H1 (cell line): ENCODE data around the gene IFNAR2. TPM values are rescaled to one million over a fixed set of nuclear protein-coding genes. Genes with fewer than 3 reads are reported as not detected.

Experiments
- FOSL1 ChIP-seq: IDR thresholded peaks from 2 replicates; pipeline ENCODE4 v1.6.1; 2011; ENCODE audit warnings: mild to moderate bottlenecking, low read depth, low read length, moderate library complexity; ENCODE audit not compliant: insufficient read depth
- KDM5A ChIP-seq: fragments of 200-600 bp; IDR thresholded peaks from 2 replicates; pipeline ENCODE4 v1.7.1; 2012; ENCODE audit warnings: mild to moderate bottlenecking, low read length, inconsistent platforms, mixed read lengths
- MAFK ChIP-seq: IDR thresholded peaks from 2 replicates; pipeline ENCODE4 v1.6.1; 2012; ENCODE audit warnings: low read depth, mild to moderate bottlenecking, improper control_type of control experiment, low read length
- NRF1 ChIP-seq: IDR thresholded peaks from 2 replicates; pipeline ENCODE4 v1.6.1; 2011; ENCODE audit warnings: mild to moderate bottlenecking, low read depth, low read length, improper control_type of control experiment
- RFX5 ChIP-seq: IDR thresholded peaks from 2 replicates; pipeline ENCODE4 v1.6.1; 2011; ENCODE audit warnings: low read depth, low read length, improper control_type of control experiment, borderline replicate concordance
- SP4 ChIP-seq: IDR thresholded peaks from 2 replicates; pipeline ENCODE4 v1.6.1; 2012; ENCODE audit warnings: low read length, inconsistent platforms
- TEAD4 ChIP-seq: IDR thresholded peaks from 2 replicates; pipeline ENCODE4 v1.6.1; 2012; ENCODE audit warnings: low read depth, low read length, inconsistent platforms, mixed read lengths
- ZNF274 ChIP-seq: IDR thresholded peaks from 2 replicates; pipeline ENCODE4 v1.7.0; 2012; ENCODE audit warnings: low read length, borderline replicate concordance; ENCODE audit errors: extremely low read depth
- polyA plus RNA-seq, 7 experiments: library from polyadenylated mRNA; depleted of rRNA in 3 of 7; stranded (reverse) in 5 of 7; unstranded in 2 of 7; fragments of >200 nt in 5 of 7; fragments of 200-250 nt in 2 of 7; gene quantifications; 1 replicate in 5 of 7; 2 replicates in 1 of 7; 4 replicates in 1 of 7; pipeline versions ENCODE4 v1.2.1 to v1.2.3, GENCODE V29; 2011 to 2013; ENCODE audit warnings: missing spikeins in 2 of 7, mixed read lengths in 2 of 7
- total RNA-seq: library from RNA; stranded (reverse); fragmentation: NEBNext Ultra II Directional; extraction: Animal tissue kit (Norgen Biotek cat#: 25700); gene quantifications from 2 replicates; pipeline ENCODE4 v1.2.1, GENCODE V29; 2021
- TF ChIP-seq, protein P1 (sequence below): fragments of 300-600 bp; sonication (generic); IDR thresholded peaks from 2 replicates; pipeline ENCODE4 v1.7.1; 2012; ENCODE audit warnings: low read length, moderate library complexity, mild to moderate bottlenecking, inconsistent platforms; ENCODE audit not compliant: insufficient replicate concordance
- TF ChIP-seq, protein P2 (sequence below): IDR thresholded peaks from 2 replicates; pipeline ENCODE4 v1.6.1; 2011; ENCODE audit warnings: low read length, improper control_type of control experiment
- TF ChIP-seq, protein P3 (sequence below): IDR thresholded peaks from 2 replicates; pipeline ENCODE4 v1.6.1; 2012; ENCODE audit warnings: inconsistent platforms

The IFNAR2 gene
- total and polyA plus RNA-seq, 2 of the 8 experiments (the other 6 are each of a cell fraction or from before 2014, with no cell fraction given), result 12.2 to 16.1 TPM

DNA sequence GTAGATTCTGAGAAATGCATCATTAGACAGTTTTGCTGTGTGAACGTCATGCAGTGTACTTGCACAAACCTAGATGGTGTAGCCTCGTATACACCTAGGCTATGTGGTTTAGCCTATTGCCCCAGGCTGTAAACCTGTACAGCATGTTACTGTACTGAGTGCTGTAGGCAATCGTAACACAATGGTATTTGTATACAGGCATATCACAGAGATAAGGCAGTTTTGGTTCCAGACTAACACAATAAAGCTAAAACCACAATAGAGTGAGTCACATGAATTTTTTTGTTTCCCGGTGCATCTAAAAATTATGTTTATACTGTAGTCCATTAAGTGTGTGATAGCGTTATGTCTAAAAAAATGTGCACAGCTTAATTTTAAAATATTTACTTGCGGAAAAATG, 43.3 kb downstream of the IFNAR2 start (continued):
- TF ChIP-seq, protein P1, sequence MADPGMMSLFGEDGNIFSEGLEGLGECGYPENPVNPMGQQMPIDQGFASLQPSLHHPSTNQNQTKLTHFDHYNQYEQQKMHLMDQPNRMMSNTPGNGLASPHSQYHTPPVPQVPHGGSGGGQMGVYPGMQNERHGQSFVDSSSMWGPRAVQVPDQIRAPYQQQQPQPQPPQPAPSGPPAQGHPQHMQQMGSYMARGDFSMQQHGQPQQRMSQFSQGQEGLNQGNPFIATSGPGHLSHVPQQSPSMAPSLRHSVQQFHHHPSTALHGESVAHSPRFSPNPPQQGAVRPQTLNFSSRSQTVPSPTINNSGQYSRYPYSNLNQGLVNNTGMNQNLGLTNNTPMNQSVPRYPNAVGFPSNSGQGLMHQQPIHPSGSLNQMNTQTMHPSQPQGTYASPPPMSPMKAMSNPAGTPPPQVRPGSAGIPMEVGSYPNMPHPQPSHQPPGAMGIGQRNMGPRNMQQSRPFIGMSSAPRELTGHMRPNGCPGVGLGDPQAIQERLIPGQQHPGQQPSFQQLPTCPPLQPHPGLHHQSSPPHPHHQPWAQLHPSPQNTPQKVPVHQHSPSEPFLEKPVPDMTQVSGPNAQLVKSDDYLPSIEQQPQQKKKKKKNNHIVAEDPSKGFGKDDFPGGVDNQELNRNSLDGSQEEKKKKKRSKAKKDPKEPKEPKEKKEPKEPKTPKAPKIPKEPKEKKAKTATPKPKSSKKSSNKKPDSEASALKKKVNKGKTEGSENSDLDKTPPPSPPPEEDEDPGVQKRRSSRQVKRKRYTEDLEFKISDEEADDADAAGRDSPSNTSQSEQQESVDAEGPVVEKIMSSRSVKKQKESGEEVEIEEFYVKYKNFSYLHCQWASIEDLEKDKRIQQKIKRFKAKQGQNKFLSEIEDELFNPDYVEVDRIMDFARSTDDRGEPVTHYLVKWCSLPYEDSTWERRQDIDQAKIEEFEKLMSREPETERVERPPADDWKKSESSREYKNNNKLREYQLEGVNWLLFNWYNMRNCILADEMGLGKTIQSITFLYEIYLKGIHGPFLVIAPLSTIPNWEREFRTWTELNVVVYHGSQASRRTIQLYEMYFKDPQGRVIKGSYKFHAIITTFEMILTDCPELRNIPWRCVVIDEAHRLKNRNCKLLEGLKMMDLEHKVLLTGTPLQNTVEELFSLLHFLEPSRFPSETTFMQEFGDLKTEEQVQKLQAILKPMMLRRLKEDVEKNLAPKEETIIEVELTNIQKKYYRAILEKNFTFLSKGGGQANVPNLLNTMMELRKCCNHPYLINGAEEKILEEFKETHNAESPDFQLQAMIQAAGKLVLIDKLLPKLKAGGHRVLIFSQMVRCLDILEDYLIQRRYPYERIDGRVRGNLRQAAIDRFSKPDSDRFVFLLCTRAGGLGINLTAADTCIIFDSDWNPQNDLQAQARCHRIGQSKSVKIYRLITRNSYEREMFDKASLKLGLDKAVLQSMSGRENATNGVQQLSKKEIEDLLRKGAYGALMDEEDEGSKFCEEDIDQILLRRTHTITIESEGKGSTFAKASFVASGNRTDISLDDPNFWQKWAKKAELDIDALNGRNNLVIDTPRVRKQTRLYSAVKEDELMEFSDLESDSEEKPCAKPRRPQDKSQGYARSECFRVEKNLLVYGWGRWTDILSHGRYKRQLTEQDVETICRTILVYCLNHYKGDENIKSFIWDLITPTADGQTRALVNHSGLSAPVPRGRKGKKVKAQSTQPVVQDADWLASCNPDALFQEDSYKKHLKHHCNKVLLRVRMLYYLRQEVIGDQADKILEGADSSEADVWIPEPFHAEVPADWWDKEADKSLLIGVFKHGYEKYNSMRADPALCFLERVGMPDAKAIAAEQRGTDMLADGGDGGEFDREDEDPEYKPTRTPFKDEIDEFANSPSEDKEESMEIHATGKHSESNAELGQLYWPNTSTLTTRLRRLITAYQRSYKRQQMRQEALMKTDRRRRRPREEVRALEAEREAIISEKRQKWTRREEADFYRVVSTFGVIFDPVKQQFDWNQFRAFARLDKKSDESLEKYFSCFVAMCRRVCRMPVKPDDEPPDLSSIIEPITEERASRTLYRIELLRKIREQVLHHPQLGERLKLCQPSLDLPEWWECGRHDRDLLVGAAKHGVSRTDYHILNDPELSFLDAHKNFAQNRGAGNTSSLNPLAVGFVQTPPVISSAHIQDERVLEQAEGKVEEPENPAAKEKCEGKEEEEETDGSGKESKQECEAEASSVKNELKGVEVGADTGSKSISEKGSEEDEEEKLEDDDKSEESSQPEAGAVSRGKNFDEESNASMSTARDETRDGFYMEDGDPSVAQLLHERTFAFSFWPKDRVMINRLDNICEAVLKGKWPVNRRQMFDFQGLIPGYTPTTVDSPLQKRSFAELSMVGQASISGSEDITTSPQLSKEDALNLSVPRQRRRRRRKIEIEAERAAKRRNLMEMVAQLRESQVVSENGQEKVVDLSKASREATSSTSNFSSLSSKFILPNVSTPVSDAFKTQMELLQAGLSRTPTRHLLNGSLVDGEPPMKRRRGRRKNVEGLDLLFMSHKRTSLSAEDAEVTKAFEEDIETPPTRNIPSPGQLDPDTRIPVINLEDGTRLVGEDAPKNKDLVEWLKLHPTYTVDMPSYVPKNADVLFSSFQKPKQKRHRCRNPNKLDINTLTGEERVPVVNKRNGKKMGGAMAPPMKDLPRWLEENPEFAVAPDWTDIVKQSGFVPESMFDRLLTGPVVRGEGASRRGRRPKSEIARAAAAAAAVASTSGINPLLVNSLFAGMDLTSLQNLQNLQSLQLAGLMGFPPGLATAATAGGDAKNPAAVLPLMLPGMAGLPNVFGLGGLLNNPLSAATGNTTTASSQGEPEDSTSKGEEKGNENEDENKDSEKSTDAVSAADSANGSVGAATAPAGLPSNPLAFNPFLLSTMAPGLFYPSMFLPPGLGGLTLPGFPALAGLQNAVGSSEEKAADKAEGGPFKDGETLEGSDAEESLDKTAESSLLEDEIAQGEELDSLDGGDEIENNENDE, result no peak
- TF ChIP-seq FOSL1 (no peak), SP4 (no peak), MAFK (no peak), NRF1 (no peak), RFX5 (no peak), TEAD4 (no peak), KDM5A (no peak), ZNF274 (no peak)
- TF ChIP-seq, protein P2, sequence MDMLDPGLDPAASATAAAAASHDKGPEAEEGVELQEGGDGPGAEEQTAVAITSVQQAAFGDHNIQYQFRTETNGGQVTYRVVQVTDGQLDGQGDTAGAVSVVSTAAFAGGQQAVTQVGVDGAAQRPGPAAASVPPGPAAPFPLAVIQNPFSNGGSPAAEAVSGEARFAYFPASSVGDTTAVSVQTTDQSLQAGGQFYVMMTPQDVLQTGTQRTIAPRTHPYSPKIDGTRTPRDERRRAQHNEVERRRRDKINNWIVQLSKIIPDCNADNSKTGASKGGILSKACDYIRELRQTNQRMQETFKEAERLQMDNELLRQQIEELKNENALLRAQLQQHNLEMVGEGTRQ, result no peak
- TF ChIP-seq, protein P3, sequence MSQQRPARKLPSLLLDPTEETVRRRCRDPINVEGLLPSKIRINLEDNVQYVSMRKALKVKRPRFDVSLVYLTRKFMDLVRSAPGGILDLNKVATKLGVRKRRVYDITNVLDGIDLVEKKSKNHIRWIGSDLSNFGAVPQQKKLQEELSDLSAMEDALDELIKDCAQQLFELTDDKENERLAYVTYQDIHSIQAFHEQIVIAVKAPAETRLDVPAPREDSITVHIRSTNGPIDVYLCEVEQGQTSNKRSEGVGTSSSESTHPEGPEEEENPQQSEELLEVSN, result no peak
